OCI-LY7 (cell line): ENCODE data around the gene RSPH1. TPM values are rescaled to one million over a fixed set of nuclear protein-coding genes. Genes with fewer than 3 reads are reported as not detected.

Source experiments
- BruUV-seq: library from RNA; stranded (reverse); fragments of 400-500 nt; replicated peaks from 2 replicates; lab custom pipeline; 2021; lab: Mats Ljungman, UMichigan
- CTCF ChIA-PET: fragments of 300-600 bp; sonication (Branson Sonifier 250); formaldehyde crosslinking; loops from one replicate; lab custom pipeline; 2022; ENCODE audit warnings: antibody characterized with exemption; ENCODE audit not compliant: unreplicated experiment; lab: Charles Lee
- POLR2A ChIA-PET: fragments of 300-600 bp; sonication (Branson Sonifier 250); formaldehyde crosslinking; loops from one replicate; lab custom pipeline; 2022; ENCODE audit warnings: antibody characterized with exemption; lab: Charles Lee
- DNase-seq: peaks from one replicate; pipeline ENCODE4 v3.0.0-alpha.2; 2015; ENCODE audit warnings: low spot score
- H2AFZ ChIP-seq: fragments of 200-600 bp; sonication (generic), shearing (Covaris generic); 2 replicates; pipeline ENCODE4 v1.6.1; 2014; ENCODE audit warnings: mild to moderate bottlenecking, antibody characterized with exemption, low read length, moderate library complexity
- H3K27ac ChIP-seq: fragments of 200-600 bp; sonication (generic); 2 replicates; pipeline ENCODE4 v1.5.1; 2014; ENCODE audit warnings: mixed run types, low read depth, mild to moderate bottlenecking, moderate library complexity, low read length, inconsistent platforms; ENCODE audit not compliant: poor library complexity, severe bottlenecking
- H3K36me3 ChIP-seq: fragments of 200-600 bp; sonication (generic); 2 replicates; pipeline ENCODE4 v1.6.1; 2014; ENCODE audit warnings: mild to moderate bottlenecking, antibody characterized with exemption, low read length, moderate library complexity, mixed read lengths; ENCODE audit not compliant: insufficient read depth
- H3K4me1 ChIP-seq: fragments of 200-600 bp; sonication (generic); 2 replicates; pipeline ENCODE4 v1.5.1; 2014; ENCODE audit warnings: mild to moderate bottlenecking, low read length; ENCODE audit not compliant: insufficient read depth, poor library complexity, severe bottlenecking
- H3K4me2 ChIP-seq: fragments of 200-600 bp; sonication (generic); 2 replicates; pipeline ENCODE4 v1.6.1; 2014; ENCODE audit warnings: mild to moderate bottlenecking, low read length
- H3K4me3 ChIP-seq: fragments of 200-600 bp; sonication (generic); 2 replicates; pipeline ENCODE4 v1.5.1; 2014; ENCODE audit warnings: mild to moderate bottlenecking, low read depth, low read length; ENCODE audit not compliant: poor library complexity, severe bottlenecking
- H3K79me2 ChIP-seq: fragments of 200-600 bp; sonication (generic); 2 replicates; pipeline ENCODE4 v1.6.1; 2016; ENCODE audit warnings: low read depth, mild to moderate bottlenecking, low read length, moderate library complexity, mixed read lengths; ENCODE audit not compliant: insufficient read depth
- H3K9me2 ChIP-seq: fragments of 200-600 bp; sonication (generic); 2 replicates; pipeline ENCODE4 v1.6.1; 2016; ENCODE audit warnings: mild to moderate bottlenecking, low read length, mixed read lengths; ENCODE audit not compliant: insufficient read depth
- H3K9me3 ChIP-seq: fragments of 200-600 bp; sonication (generic); 2 replicates; pipeline ENCODE4 v1.6.1; 2014; ENCODE audit warnings: mild to moderate bottlenecking, mixed run types, low read length, mixed read lengths
- H4K20me1 ChIP-seq: fragments of 200-600 bp; sonication (generic); 2 replicates; pipeline ENCODE4 v1.6.1; 2014; ENCODE audit warnings: mild to moderate bottlenecking, antibody characterized with exemption, low read length, moderate library complexity, mixed read lengths; ENCODE audit not compliant: insufficient read depth
- CTCF ChIP-seq: fragments of 200-600 bp; sonication (generic); conservative IDR thresholded peaks from 2 replicates; pipeline ENCODE4 v1.5.1; 2014; ENCODE audit warnings: mild to moderate bottlenecking, antibody characterized with exemption, low read length, moderate library complexity, mixed read lengths
- EZH2phosphoT487 ChIP-seq: fragments of 200-600 bp; sonication (generic); IDR thresholded peaks from 2 replicates; pipeline ENCODE4 v1.6.1; 2018; ENCODE audit warnings: low read depth, borderline replicate concordance, mild to moderate bottlenecking, mixed run types, antibody characterized with exemption, low read length, moderate library complexity, mixed read lengths
- intact Hi-C: fragments of 100-400 bp; cut with micrococcal nuclease; formaldehyde crosslinking; loops from one replicate; pipeline ENCODE4 v1.10.0; 2022; ENCODE audit not compliant: unreplicated experiment
- total RNA-seq, 2 experiments: library from RNA; depleted of rRNA in 1 of 2; stranded (reverse); fragments of >200 nt in 1 of 2; shearing (Covaris generic) in 1 of 2; gene quantifications; 2 replicates each; pipeline ENCODE4 v1.2.3, GENCODE V29; 2014 to 2022

Gene RSPH1
- total RNA-seq, 2 experiments from 2014 or later, result 1.9 to 2.5 TPM

- Histone ChIP-seq H2AFZ (no peak overlapping the region), H3K9me3 (no peaks in the 10 kb centered on the region), H3K27ac (peak overlapping the region; percentile 98), H3K79me2 (peaks cover 56% of the 10 kb centered on the region), H3K36me3 (peaks cover 37% of the 10 kb centered on the region), H3K4me3 (peak overlapping the region; percentile 80), H4K20me1 (no peaks in the 10 kb centered on the region), H3K9me2 (no peaks in the 10 kb centered on the region), H3K4me1 (peaks cover 93% of the 10 kb centered on the region), H3K4me2 (peak overlapping the region; percentile 97)
- no peak for TF ChIP-seq CTCF
- no peak for TF ChIP-seq EZH2phosphoT487
- ChIA-PET POLR2A (interaction anchor here (0.6 to 4.8 kb wide), 7 partner anchors 7 to 451 kb away, joined by 3 to 32 read pairs (median 7); partner anchors contain the start of gene SLC37A1), CTCF (interaction anchor here (0.7 to 1.4 kb wide), 2 partner anchors 8 to 488 kb away, joined by 3 to 4 read pairs; no protein-coding TSS in a partner anchor)
- BruUV-seq, result no TSS peak
- no peak for DNase-seq
- intact Hi-C loops, result loop anchor here (10.0 kb wide), 3 partner anchors 121 to 669 kb away; partner anchors contain the start of gene PDE9A
Observed at GRCh38 chr21:42533963-42534355, 37.9 kb upstream of the RSPH1 start.

DNA sequence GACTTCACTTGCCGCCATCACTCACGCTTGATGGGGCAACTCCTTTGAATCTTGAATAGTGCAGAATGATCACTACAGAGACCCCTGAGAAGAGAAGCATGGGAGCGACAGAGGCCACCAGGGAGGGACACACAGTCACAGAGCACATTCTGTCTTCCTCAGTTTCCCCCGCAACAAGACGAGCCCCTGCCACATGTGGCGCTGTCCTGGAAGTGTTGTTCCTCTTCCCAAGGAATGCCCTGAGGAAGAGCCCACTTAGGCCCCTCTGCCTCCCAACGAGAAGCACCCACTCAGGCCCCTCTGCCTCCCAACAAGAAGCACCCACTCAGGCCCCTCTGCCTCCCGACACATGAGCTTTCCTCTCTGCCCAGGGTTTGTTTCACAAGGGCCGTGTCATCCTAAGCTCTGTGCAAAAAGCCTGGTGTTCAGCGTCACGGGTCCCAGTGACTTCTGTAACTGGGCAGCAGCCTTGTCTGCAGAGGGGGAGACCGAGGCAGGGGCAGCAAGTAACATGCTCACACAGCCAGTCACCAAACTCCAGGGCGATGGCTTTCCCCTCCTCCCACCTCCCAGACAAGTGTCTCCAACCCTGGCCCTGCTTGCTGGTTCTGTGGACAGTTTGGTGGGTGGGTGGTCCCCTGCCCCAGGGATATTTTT lies 37.4 kb upstream of the RSPH1 start:
- H3K4me1 ChIP-seq, result peaks cover 93% of the 10 kb centered on the region
- CTCF ChIA-PET, result interaction anchor here (0.5 to 1.4 kb wide), 5 partner anchors 7 to 488 kb away, joined by 3 to 4 read pairs (median 3); no protein-coding TSS in a partner anchor
- peak; percentile 32 for DNase-seq

More for the DNA sequence above, 37.4 kb upstream of the RSPH1 start:
- BruUV-seq, result no TSS peak
- Histone ChIP-seq H2AFZ (no peak overlapping the region), H3K36me3 (peaks cover 42% of the 10 kb centered on the region), H3K9me3 (no peaks in the 10 kb centered on the region), H3K9me2 (no peaks in the 10 kb centered on the region), H4K20me1 (no peaks in the 10 kb centered on the region), H3K79me2 (peaks cover 61% of the 10 kb centered on the region), H3K27ac (peak overlapping the region; percentile 98), H3K4me3 (peak overlapping the region; percentile 80), H3K4me2 (peak overlapping the region; percentile 97)
- TF ChIP-seq EZH2phosphoT487 (no peak), CTCF (peak; percentile 68)
- intact Hi-C loops, result loop anchor here (10.0 kb wide), 3 partner anchors 121 to 669 kb away; partner anchors contain the start of gene PDE9A
- POLR2A ChIA-PET, result interaction anchor here (0.6 to 2.3 kb wide), 6 partner anchors 13 to 450 kb away, joined by 3 to 11 read pairs (median 3); partner anchors contain the start of gene SLC37A1
